AG04449 (cell line): ENCODE results near the gene SKI.

ENCODE experiments used
- CTCF ChIA-PET: fragments of 350-600 bp; formaldehyde crosslinking; extraction: SDS; loops from one replicate; lab custom pipeline; 2021; ENCODE audit warnings: antibody characterized with exemption; lab: Yijun Ruan, JAX
- POLR2A ChIA-PET: fragments of 400-600, 350-600 bp; formaldehyde crosslinking; extraction: SDS; loops from one replicate; lab custom pipeline; 2020; ENCODE audit warnings: antibody characterized with exemption, inconsistent platforms; lab: Yijun Ruan, JAX
- DNase-seq: peaks from one replicate; pipeline ENCODE4 v3.0.0-alpha.2; 2010; ENCODE audit warnings: low read depth, low spot score
- H3K4me3 ChIP-seq: 2 replicates; pipeline ENCODE4 v1.5.1; 2011; ENCODE audit warnings: low read depth, mild to moderate bottlenecking, control low read depth, low read length
- CTCF ChIP-seq: IDR thresholded peaks from one replicate; pipeline ENCODE4 v1.5.1; 2011; ENCODE audit warnings: mild to moderate bottlenecking, moderate library complexity, low read length, control low read depth, inconsistent platforms; ENCODE audit not compliant: insufficient read depth; ENCODE audit errors: missing control alignments

SKI gene

GRCh38 chr1:2205191-2205952 lies 22.7 kb upstream of the SKI start:
- TF ChIP-seq CTCF = no peak
- no peak for DNase-seq
- peak overlapping the region; percentile 53 for H3K4me3 ChIP-seq
- CTCF ChIA-PET = interaction anchor here (1.1 to 26.3 kb wide), 4 partner anchors 10 to 179 kb away, joined by 4 to 891 read pairs (median 16); partner anchors contain the start of genes FAAP20, MORN1 and RER1
- POLR2A ChIA-PET = interaction anchor here (0.6 to 1.4 kb wide), 9 partner anchors 10 to 194 kb away, joined by 3 to 7 read pairs (median 3); partner anchors contain the start of genes MORN1 and RER1

GRCh38 chr1:2206813-2207487 lies 21.2 kb upstream of the SKI start:
- no peak for TF ChIP-seq CTCF
- no peak overlapping the region for H3K4me3 ChIP-seq
- no peak for DNase-seq
- ChIA-PET POLR2A (interaction anchor here (1.1 kb wide), 1 partner anchor 22 kb away, joined by 4 read pairs; no protein-coding TSS in a partner anchor), CTCF (interaction anchor here (1.1 to 26.3 kb wide), 4 partner anchors 11 to 178 kb away, joined by 4 to 891 read pairs (median 16); partner anchors contain the start of genes FAAP20, MORN1 and RER1)

- ChIA-PET CTCF (interaction anchor here (1.8 to 26.3 kb wide), 3 partner anchors 13 to 176 kb away, joined by 4 to 891 read pairs (median 19); partner anchors contain the start of genes FAAP20, MORN1 and RER1), POLR2A (interaction anchor here (0.6 to 2.2 kb wide), 6 partner anchors 16 to 183 kb away, joined by 3 to 10 read pairs (median 3); partner anchors contain the start of genes MORN1 and RER1)
- DNase-seq = peak; percentile 77
- peak overlapping the region; percentile 32; the same call in 1 of the 2 replicates for H3K4me3 ChIP-seq
- TF ChIP-seq CTCF = no peak
Measured at GRCh38 chr1:2208309-2209239, 19.5 kb upstream of the SKI start.

- ChIA-PET CTCF (interaction anchor here (0.6 to 26.3 kb wide), 5 partner anchors 12 to 175 kb away, joined by 3 to 891 read pairs (median 4); partner anchors contain the start of genes FAAP20, MORN1 and RER1), POLR2A (interaction anchor here (0.6 to 2.2 kb wide), 3 partner anchors 18 to 182 kb away, joined by 3 to 10 read pairs (median 9); partner anchors contain the start of genes MORN1 and RER1)
- H3K4me3 ChIP-seq = no peak overlapping the region
- TF ChIP-seq CTCF = no peak
- DNase-seq = no peak
Measured at GRCh38 chr1:2209400-2210083, 18.6 kb upstream of the SKI start.

GRCh38 chr1:2210084-2210653 lies 17.9 kb upstream of the SKI start:
- no peak for TF ChIP-seq CTCF
- POLR2A ChIA-PET = interaction anchor here (0.6 to 2.2 kb wide), 2 partner anchors 19 to 181 kb away, joined by 3 to 10 read pairs; partner anchors contain the start of genes MORN1 and RER1

More at GRCh38 chr1:2210084-2210653, 17.9 kb upstream of the SKI start:
- H3K4me3 ChIP-seq = no peak overlapping the region
- CTCF ChIA-PET = interaction anchor here (1.2 to 26.3 kb wide), 4 partner anchors 11 to 174 kb away, joined by 3 to 891 read pairs (median 12); partner anchors contain the start of genes FAAP20, MORN1 and RER1
- no peak for DNase-seq
